ENCODE measurements around the gene MYCBPAP. TPM values are rescaled to one million over a fixed set of nuclear protein-coding genes. Genes with fewer than 3 reads are reported as not detected.
A peak's percentile ranks its signal among the peaks of the same experiment; 100 is the strongest.

MYCBPAP gene
- total and polyA plus RNA-seq, 4 donors = 0.73 to 6.4 (median 2.8) TPM

GRCh38 chr17:50541402-50541715, 33.1 kb downstream of the MYCBPAP start:
- no peaks in the 10 kb centered on the region for H3K36me3 ChIP-seq (ENCODE audit: control insufficient read depth in 4 of 4, insufficient read depth in 4 of 4, low read length in 4 of 4)
- H3K4me3 ChIP-seq = peak overlapping the region; percentile 55
- DNase-seq (no peak), ATAC-seq (ENCODE audit: insufficient read depth, low FRiP score) (no peak)
- no peaks in the 10 kb centered on the region for H3K9me3 ChIP-seq (ENCODE audit: control insufficient read depth in 4 of 4, insufficient read depth in 3 of 4, low read length in 3 of 4)
- H3K27me3 ChIP-seq (ENCODE audit: control insufficient read depth in 3 of 3, insufficient read depth in 3 of 3, low read length in 2 of 3) = no peaks in the 10 kb centered on the region
- TF ChIP-seq CTCF (IDR thresholded peaks at IDR 0.05; ENCODE audit: control extremely low read depth, extremely low read depth) = no peak
- H3K4me1 ChIP-seq (ENCODE audit: control insufficient read depth in 5 of 5, insufficient read depth in 5 of 5, low read length in 5 of 5) = peaks cover 0 to 21% (median 7%) of the 10 kb centered on the region in 5 donors
- WGBS, 2 donors = 67 to 71% methylated on average over 9 of the region's 9 CpGs
- peak overlapping the region in 1 of 2 donors; percentile 84 for H3K27ac ChIP-seq (ENCODE audit: low read depth in 1 of 2, low read length in 1 of 2)
- H3K9ac ChIP-seq (ENCODE audit: insufficient read depth in 1 of 2, low read length in 2 of 2) = no peak overlapping the region

GRCh38 chr17:50541716-50542688, 33.8 kb downstream of the MYCBPAP start:
- 2% methylated on average over 79 to 82 of the region's 82 CpGs for WGBS, 2 donors
- H3K27ac ChIP-seq (ENCODE audit: low read depth in 1 of 2, low read length in 1 of 2) = peak overlapping the region; percentile 61 to 84
- ATAC-seq (ENCODE audit: insufficient read depth, low FRiP score) = peak; percentile 90

GRCh38 chr17:50542795-50543774, 34.8 kb downstream of the MYCBPAP start:
- no peak for ATAC-seq (ENCODE audit: insufficient read depth, low FRiP score)
- WGBS, 2 donors = 69 to 84% methylated on average over 16 of the region's 16 CpGs
- Histone ChIP-seq H3K27ac (ENCODE audit: low read depth in 1 of 2, low read length in 1 of 2) (peak overlapping the region in 1 of 2 donors; percentile 23), H3K4me3 (no peak overlapping the region), H3K4me1 (ENCODE audit: control insufficient read depth in 5 of 5, insufficient read depth in 5 of 5, low read length in 5 of 5) (peaks cover 0 to 34% (median 13%) of the 10 kb centered on the region in 5 donors), H3K36me3 (ENCODE audit: control insufficient read depth in 4 of 4, insufficient read depth in 4 of 4, low read length in 4 of 4) (no peaks in the 10 kb centered on the region), H3K27me3 (ENCODE audit: control insufficient read depth in 3 of 3, insufficient read depth in 3 of 3, low read length in 2 of 3) (no peaks in the 10 kb centered on the region), H3K9ac (ENCODE audit: insufficient read depth in 1 of 2, low read length in 2 of 2) (no peak overlapping the region), H3K9me3 (ENCODE audit: control insufficient read depth in 4 of 4, insufficient read depth in 3 of 4, low read length in 3 of 4) (no peaks in the 10 kb centered on the region)
- DNase-seq = peak; percentile 39 to 65 (median 59)
- TF ChIP-seq CTCF (IDR thresholded peaks at IDR 0.05; ENCODE audit: control extremely low read depth, extremely low read depth) = no peak

More at GRCh38 chr17:50541716-50542688, 33.8 kb downstream of the MYCBPAP start:
- H3K4me1 ChIP-seq (ENCODE audit: control insufficient read depth in 5 of 5, insufficient read depth in 5 of 5, low read length in 5 of 5) = peaks cover 0 to 25% (median 7%) of the 10 kb centered on the region in 5 donors
- H3K4me3 ChIP-seq = peak overlapping the region; percentile 55
- peak overlapping the region in 1 of 2 donors; percentile 67 for H3K9ac ChIP-seq (ENCODE audit: insufficient read depth in 1 of 2, low read length in 2 of 2)
- no peaks in the 10 kb centered on the region for H3K9me3 ChIP-seq (ENCODE audit: control insufficient read depth in 4 of 4, insufficient read depth in 3 of 4, low read length in 3 of 4)
- no peaks in the 10 kb centered on the region for H3K27me3 ChIP-seq (ENCODE audit: control insufficient read depth in 3 of 3, insufficient read depth in 3 of 3, low read length in 2 of 3)
- no peak for TF ChIP-seq CTCF (IDR thresholded peaks at IDR 0.05; ENCODE audit: control extremely low read depth, extremely low read depth)
- H3K36me3 ChIP-seq (ENCODE audit: control insufficient read depth in 4 of 4, insufficient read depth in 4 of 4, low read length in 4 of 4) = no peaks in the 10 kb centered on the region
- DNase-seq = peak; percentile 86 to 90 (median 87)
